WERI-Rb-1 (cell line): Measurements from ENCODE around the gene EGF.

ENCODE experiments used
- DNase-seq: peaks from one replicate; pipeline ENCODE4 v3.0.0-alpha.2; 2020
- H3K27ac ChIP-seq: fragments of 250-450 bp; sonication (Bioruptor Pico); 2 replicates; pipeline ENCODE4 v1.5.1; 2020; ENCODE audit warnings: mild to moderate bottlenecking, moderate library complexity
- H3K27me3 ChIP-seq: fragments of 250-450 bp; sonication (Bioruptor Pico); 2 replicates; pipeline ENCODE4 v1.5.1; 2021; ENCODE audit warnings: mild to moderate bottlenecking, low read depth, moderate library complexity; ENCODE audit not compliant: insufficient read depth, severe bottlenecking
- H3K36me3 ChIP-seq: fragments of 250-450 bp; sonication (Bioruptor Pico); 2 replicates; pipeline ENCODE4 v1.5.1; 2020; ENCODE audit warnings: mild to moderate bottlenecking, moderate library complexity
- H3K4me3 ChIP-seq: 2 replicates; pipeline ENCODE4 v1.5.1; 2011; ENCODE audit warnings: low read depth, mild to moderate bottlenecking, control low read depth, low read length
- H3K9me3 ChIP-seq: fragments of 250-450 bp; sonication (Bioruptor Pico); 2 replicates; pipeline ENCODE4 v1.5.1; 2021; ENCODE audit warnings: mild to moderate bottlenecking, moderate library complexity; ENCODE audit not compliant: severe bottlenecking
- CTCF ChIP-seq: IDR thresholded peaks from 2 replicates; pipeline ENCODE4 v1.5.1; 2011; ENCODE audit warnings: low read depth, mild to moderate bottlenecking, control low read depth, inconsistent platforms, low read length

EGF gene

GRCh38 chr4:110049951-110050925 is 137.6 kb downstream of the EGF start:
- Histone ChIP-seq H3K27me3 (no peaks in the 10 kb centered on the region), H3K36me3 (no peaks in the 10 kb centered on the region; the same call in none of the 2 replicates), H3K27ac (no peak overlapping the region), H3K4me3 (no peak overlapping the region), H3K9me3 (no peaks in the 10 kb centered on the region)
- peak; percentile 65 for DNase-seq
- TF ChIP-seq CTCF = peak; percentile 84

GRCh38 chr4:110055158-110055768 is 142.6 kb downstream of the EGF start:
- Histone ChIP-seq H3K27me3 (no peaks in the 10 kb centered on the region), H3K36me3 (peaks cover 4% of the 10 kb centered on the region), H3K27ac (no peak overlapping the region), H3K9me3 (no peaks in the 10 kb centered on the region), H3K4me3 (no peak overlapping the region)
- TF ChIP-seq CTCF = no peak
- DNase-seq = no peak

- DNase-seq = no peak
These were observed 146.0 kb downstream of the EGF start for GRCh38 chr4:110058677-110059076.

GRCh38 chr4:110059556-110060191 is 147.0 kb downstream of the EGF start:
- Histone ChIP-seq H3K4me3 (no peak overlapping the region), H3K36me3 (0 out of 2 replicates have a peak, but pooled peaks cover 4% of the 10 kb centered on the region), H3K27me3 (no peaks in the 10 kb centered on the region), H3K27ac (no peak overlapping the region), H3K9me3 (no peaks in the 10 kb centered on the region)
- DNase-seq = no peak
- TF ChIP-seq CTCF = no peak

More at GRCh38 chr4:110058677-110059076, 146.0 kb downstream of the EGF start:
- Histone ChIP-seq H3K4me3 (no peak overlapping the region), H3K27ac (no peak overlapping the region), H3K9me3 (no peaks in the 10 kb centered on the region), H3K27me3 (no peaks in the 10 kb centered on the region), H3K36me3 (0 out of 2 replicates have a peak, but pooled peaks cover 4% of the 10 kb centered on the region)
- no peak for TF ChIP-seq CTCF

GRCh38 chr4:110061076-110061475 is 148.4 kb downstream of the EGF start:
- no peak for DNase-seq
- Histone ChIP-seq H3K4me3 (no peak overlapping the region), H3K9me3 (no peaks in the 10 kb centered on the region)

More at GRCh38 chr4:110061076-110061475, 148.4 kb downstream of the EGF start:
- Histone ChIP-seq H3K27me3 (no peaks in the 10 kb centered on the region), H3K27ac (no peak overlapping the region), H3K36me3 (0 out of 2 replicates have a peak, but pooled peaks cover 4% of the 10 kb centered on the region)
- no peak for TF ChIP-seq CTCF
